NCI-H2029 (cell line): ENCODE results near the gene NFKBIB.
"Not testable (repeated sequence)": the region's sequence is repeated elsewhere in the genome, so short reads cannot be mapped to it uniquely, and the experiment has no call there.

Experiments
- DNase-seq: peaks from one replicate; lab custom pipeline; 2025; lab: John Stamatoyannopoulos, UW

The NFKBIB gene

GRCh38 chr19:38899447-38900201 is at the start of gene NFKBIB, which contains the start of gene SIRT2:
NFKBIB (plus strand) TSS chr19:38899969; CDS start chr19:38900033, 64 bp downstream.
SIRT2 (minus strand) TSS chr19:38899618; CDS start chr19:38899521, 97 bp downstream.
- peak; percentile 98 for DNase-seq

- DNase-seq: peak; percentile 69
Observed at GRCh38 chr19:38850436-38850975, 49.3 kb upstream of the NFKBIB start.

DNA sequence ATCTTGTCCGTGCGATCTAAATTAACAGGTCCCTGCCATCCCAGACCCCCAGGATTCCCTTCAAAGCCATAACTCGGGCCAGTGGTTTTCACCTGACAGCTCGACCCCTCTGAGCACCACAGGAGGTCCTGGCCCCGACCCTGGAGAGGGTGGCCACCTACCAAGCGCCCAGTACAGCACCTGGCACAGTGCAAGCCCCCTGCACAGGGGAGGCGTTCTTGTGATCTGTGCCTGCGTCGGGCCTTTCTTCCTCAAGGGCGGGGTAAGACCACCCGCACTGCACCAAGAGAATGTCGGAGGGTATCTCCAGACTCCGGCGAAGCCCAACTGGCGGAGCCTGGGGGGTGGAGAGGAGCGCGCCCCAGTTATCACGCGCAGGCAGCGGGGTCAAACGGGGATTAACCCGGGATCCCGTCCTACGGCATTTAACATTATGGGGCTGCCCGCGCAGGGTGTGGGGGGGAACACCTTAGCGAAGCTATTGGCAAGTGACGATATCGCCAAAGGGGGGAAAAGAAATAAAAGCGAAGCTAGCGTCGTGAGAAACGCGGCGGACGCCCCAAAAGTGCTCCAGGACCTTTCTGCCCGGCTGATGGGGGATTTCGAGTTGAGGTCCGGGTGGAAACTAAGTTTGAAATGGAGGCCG is 48.7 kb upstream of the NFKBIB start:
- no peak for DNase-seq

- DNase-seq: peak; percentile 88
Observed at GRCh38 chr19:38851622-38852230, 48.0 kb upstream of the NFKBIB start.

GRCh38 chr19:38852231-38853044 is 47.3 kb upstream of the NFKBIB start:
- DNase-seq: no peak

DNA sequence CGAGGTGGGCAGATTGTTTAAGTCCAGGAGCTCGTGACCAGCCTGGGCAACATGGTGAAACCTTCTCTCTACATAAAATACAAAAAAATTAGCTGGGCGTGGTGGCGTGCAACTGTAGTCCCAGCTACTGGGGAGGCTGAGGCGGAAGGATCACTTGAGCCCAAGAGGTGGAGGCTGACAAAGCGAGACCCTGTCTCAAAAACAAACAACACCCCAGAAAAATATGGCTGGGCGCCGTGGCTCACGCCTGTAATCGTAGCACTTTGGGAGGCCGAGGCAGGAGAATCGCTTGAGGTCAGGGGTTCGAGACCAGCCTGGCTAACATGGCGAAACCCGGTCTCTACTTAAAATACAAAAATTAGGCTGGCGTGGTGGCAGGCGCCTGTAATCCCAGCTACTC is 46.6 kb upstream of the NFKBIB start:
- DNase-seq: no peak

DNA sequence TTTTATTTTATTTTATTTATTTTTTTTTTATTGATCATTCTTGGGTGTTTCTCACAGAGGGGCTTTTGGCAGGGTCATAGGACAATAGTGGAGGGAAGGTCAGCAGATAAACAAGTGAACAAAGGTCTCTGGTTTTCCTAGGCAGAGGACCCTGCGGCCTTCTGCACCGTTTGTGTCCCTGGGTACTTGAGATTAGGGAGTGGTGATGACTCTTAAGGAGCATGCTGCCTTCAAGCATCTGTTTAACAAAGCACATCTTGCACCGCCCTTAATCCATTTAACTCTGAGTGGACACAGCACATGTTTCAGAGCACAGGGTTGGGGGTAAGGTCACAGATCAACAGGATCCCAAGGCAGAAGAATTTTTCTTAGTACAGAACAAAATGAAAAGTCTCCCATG is 44.8 kb upstream of the NFKBIB start:
- DNase-seq: not testable (repeated sequence)

DNA sequence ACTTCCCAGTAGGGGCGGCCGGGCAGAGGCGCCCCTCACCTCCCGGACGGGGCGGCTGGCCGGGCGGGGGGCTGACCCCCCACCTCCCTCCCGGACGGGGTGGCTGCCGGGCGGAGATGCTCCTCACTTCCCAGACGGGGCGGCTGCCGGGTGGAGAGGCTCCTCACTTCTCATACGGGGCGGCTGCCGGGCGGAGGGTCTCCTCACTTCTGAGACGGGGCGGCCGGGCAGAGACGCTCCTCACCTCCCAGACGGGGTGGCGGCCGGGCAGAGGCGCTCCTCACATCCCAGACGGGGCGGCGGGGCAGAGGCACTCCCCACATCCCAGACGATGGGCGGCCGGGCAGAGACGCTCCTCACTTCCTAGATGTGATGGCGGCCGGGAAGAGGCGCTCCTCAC is 44.0 kb upstream of the NFKBIB start:
- DNase-seq: not testable (repeated sequence)

DNA sequence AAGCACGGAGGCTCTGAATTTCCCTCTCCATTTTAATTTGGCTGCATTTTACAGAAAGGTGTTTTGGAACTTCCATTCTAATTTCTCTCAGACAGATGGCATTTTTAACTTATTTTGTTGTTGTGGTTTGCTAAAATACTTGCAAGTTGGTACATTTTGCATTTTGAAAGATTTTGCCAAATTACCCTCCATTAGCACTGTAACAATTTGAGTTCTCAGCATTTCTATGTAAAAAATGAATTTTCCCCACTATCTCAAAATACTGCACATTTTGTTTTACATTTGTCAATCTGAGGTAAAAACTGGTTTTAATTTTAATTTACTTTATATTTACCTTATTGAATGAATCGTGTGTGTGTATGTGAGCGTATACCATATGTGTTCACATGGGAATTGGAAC is 43.0 kb upstream of the NFKBIB start:
- DNase-seq: no peak

DNA sequence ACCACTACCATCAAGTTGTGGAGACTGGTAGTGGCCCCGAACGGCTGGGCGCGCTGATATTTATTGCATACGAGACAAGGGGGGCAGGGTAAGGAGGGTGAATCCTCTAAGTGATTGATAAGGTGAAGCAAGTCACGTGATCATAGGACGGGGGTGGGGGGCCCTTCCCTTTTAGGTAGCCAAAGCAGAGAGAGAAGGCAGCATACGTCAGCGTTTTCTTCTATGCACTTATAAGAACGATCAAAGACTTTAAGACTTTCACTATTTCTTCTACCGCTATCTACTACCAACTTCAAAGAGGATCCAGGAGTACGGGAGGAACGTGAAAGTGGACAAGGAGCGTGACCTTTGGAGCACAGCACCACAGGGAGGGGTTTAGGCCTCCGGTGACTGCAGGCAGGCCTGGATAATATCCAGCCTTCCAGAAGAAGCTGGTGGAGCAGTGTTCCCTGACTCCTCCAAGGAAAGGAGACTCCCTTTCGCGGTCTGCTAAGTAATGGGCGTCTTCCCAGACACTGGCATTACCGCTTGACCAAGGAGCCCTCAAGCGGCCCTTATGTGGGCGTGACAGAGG is 40.1 kb upstream of the NFKBIB start:
- DNase-seq: not testable (repeated sequence)

GRCh38 chr19:38861368-38861767 is 38.4 kb upstream of the NFKBIB start:
- no peak for DNase-seq

- DNase-seq: peak; percentile 92
Observed at GRCh38 chr19:38862321-38863059, 37.3 kb upstream of the NFKBIB start.

DNA sequence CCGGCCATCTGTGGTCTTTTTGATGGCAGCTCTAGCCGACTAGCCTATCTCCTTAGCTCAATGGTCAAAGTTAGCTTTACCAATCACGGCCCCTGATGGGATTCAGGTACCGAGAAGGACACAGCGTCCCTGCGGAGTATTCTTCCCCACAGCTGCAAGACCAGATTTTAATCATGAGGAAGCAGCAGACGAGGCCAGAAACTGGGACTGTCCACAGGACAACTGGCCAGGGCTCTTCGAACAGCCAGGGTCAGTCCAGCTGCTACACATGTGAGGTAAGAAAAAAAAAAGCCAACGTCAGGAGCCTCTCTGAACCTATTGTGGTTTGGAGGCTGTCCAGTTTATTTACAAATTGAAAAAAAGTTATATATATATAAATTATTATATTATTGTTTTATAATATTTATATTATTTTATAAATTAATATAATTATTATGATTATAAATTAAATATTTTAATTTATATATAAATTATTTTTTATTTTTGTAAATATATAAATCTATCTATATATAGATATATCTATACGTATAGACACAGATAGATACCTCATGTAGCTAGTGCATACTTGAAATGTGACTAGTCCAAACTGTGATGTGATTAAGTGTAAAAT is 32.5 kb upstream of the NFKBIB start:
- DNase-seq: no peak

DNA sequence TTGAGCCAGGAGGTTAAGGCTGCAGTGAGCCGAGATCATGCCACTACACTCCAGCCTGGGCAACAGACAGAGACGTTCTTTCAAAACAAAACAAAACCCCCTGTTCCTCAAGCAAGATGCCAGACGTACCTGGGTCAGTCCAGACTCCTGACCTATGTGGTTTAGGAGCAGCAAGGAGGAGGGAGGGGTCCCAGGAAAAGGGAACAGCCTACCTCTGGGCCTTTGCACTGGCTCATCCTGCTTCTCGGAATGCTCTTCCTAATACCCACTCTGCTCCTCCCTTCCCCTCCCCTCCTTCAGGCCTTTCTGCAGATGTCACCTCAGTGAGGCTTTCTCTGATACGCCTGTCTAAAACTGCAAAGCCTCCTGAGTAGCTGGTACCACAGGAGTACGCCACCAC is 31.2 kb upstream of the NFKBIB start:
- no peak for DNase-seq

DNA sequence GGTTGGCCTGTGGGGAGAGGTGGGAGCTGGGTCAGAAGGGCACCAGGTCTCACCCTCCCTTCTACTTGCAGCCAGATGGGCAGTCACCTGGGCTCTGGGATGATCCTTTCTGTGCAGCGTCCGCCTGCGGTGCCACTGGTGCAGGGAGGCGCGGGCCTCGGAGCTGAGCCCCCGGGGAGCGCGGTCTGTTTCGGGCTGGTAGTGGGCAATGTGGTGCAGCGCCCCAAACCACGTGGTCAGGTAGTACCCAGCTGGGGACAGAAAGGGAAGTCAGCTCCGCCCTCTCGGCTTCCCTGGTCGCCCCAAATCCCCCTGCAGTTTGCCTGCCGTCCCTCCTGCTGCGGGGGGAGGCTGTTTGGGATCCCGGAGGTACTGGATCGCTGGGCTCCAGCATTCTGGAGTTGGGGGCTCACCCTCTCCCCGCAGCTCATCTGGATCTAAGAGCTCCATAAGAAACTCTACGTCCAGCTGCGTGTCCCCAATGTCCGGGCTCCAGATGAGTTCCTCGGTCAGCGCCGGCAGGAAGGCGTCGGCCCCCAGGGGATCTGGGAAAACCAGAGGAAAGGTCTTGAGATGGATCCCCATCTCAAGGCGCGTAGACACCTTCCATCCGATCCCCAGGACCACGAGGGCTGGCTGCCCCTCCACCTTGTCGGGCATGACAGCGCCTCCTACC is 30.5 kb upstream of the NFKBIB start:
- DNase-seq: no peak

GRCh38 chr19:38869836-38870607 is 29.7 kb upstream of the NFKBIB start:
- peak; percentile 91 for DNase-seq

- no peak for DNase-seq
Observed at GRCh38 chr19:38870612-38871011, 29.2 kb upstream of the NFKBIB start.

DNA sequence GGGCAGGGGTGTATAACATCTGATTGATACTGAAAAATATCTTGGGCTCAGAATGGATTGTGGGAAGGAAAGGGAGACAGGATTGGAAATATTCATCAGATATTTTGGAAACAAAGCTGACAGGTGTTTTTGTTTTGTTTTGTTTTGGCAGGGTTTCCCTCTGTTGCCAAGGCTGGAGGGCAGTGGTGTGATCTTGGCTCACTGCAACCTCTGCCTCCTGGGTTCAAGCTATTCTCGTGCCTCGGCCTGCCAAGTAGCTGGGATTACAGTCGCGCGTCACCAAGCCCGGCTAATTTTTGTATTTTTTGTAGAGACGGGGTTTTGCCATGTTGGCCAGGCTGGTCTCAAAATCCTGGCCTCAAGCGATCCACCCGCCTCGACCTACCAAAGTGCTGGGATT is 26.4 kb upstream of the NFKBIB start:
- DNase-seq: not testable (repeated sequence)
